HFFc6 (cell line): ENCODE measurements around the gene SEL1L. TPM values are rescaled to one million over a fixed set of nuclear protein-coding genes. Genes with fewer than 3 reads are reported as not detected.
"Not testable (repeated sequence)": the region's sequence is repeated elsewhere in the genome, so short reads cannot be mapped to it uniquely, and the experiment has no call there.

Experiments used
- DNase-seq: peaks from one replicate; pipeline ENCODE4 v3.0.0-alpha.2; 2018
- H3K27ac Mint-ChIP-seq: 2 replicates; pipeline ENCODE4 v1.8.0; 2020; ENCODE audit warnings: mild to moderate bottlenecking, mixed read lengths
- H3K27me3 Mint-ChIP-seq: 2 replicates; pipeline ENCODE4 v1.8.0; 2021; ENCODE audit warnings: mild to moderate bottlenecking, moderate library complexity, mixed read lengths; ENCODE audit not compliant: insufficient read depth
- H3K36me3 Mint-ChIP-seq: 2 replicates; pipeline ENCODE4 v1.8.0; 2021; ENCODE audit warnings: low read depth, mixed read lengths
- H3K4me1 Mint-ChIP-seq: 2 replicates; pipeline ENCODE4 v1.8.0; 2020; ENCODE audit warnings: low read depth, mixed read lengths
- H3K4me3 Mint-ChIP-seq: 2 replicates; pipeline ENCODE4 v1.8.0; 2020; ENCODE audit warnings: mild to moderate bottlenecking, moderate library complexity, mixed read lengths
- H3K9me3 Mint-ChIP-seq: 2 replicates; pipeline ENCODE4 v1.8.0; 2020; ENCODE audit warnings: mild to moderate bottlenecking, mixed read lengths
- CTCF ChIP-seq: fragments of 200-600 bp; sonication (generic); IDR thresholded peaks from 2 replicates; pipeline ENCODE4 v1.5.0; 2021; ENCODE audit warnings: antibody characterized with exemption, mild to moderate bottlenecking
- total RNA-seq, 6 experiments: library from RNA; stranded (reverse); fragmentation: NEBNext Ultra II Directional; extraction: Animal tissue kit (Norgen Biotek cat#: 25700); gene quantifications; 2 replicates in 1 of 6; 3 replicates in 5 of 6; pipeline ENCODE4 v1.2.3, GENCODE V29; 2021

SEL1L gene
- total RNA-seq, 6 experiments from 2014 or later, result 84.1 to 101 (median 98.4) TPM

GRCh38 chr14:81555684-81556083, 22.0 kb upstream of the SEL1L start:
- H3K27ac Mint-ChIP-seq, result no peak overlapping the region
- H3K4me1 Mint-ChIP-seq, result no peaks in the 10 kb centered on the region
- H3K9me3 Mint-ChIP-seq, result no peaks in the 10 kb centered on the region; the same call in 1 of the 2 replicates
- DNase-seq, result no peak
- no peak for TF ChIP-seq CTCF
- H3K36me3 Mint-ChIP-seq, result no peaks in the 10 kb centered on the region
- no peaks in the 10 kb centered on the region; the same call in 1 of the 2 replicates for H3K27me3 Mint-ChIP-seq
- H3K4me3 Mint-ChIP-seq, result no peak overlapping the region

DNA sequence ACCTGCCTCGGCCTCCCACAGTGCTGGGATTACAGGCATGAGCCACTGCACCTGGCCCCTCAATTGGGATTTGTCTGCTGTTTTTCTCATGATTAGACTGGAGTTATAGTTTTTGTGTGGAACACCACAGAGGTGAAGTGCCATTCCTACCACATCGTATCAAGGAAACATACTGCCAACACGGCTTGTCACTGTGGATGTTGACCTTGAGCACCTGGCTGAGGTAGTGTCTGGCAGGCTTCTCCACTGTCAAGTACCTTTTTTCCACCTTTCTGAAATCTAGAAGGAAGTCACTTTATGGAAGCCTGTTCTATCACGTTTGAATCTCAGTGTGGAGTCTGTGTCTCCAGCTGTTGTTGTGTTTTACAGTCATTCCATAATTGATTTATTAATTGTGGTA, 21.4 kb upstream of the SEL1L start:
- Mint-ChIP-seq H3K4me1 (no peaks in the 10 kb centered on the region), H3K27me3 (no peaks in the 10 kb centered on the region; the same call in 1 of the 2 replicates), H3K4me3 (no peak overlapping the region), H3K9me3 (no peaks in the 10 kb centered on the region; the same call in 1 of the 2 replicates), H3K36me3 (no peaks in the 10 kb centered on the region), H3K27ac (no peak overlapping the region)
- TF ChIP-seq CTCF, result no peak
- no peak for DNase-seq

- TF ChIP-seq CTCF, result no peak
These were observed 17.8 kb upstream of the SEL1L start for GRCh38 chr14:81551471-81551870.

GRCh38 chr14:81550001-81550637, 16.5 kb upstream of the SEL1L start:
- H3K36me3 Mint-ChIP-seq, result no peaks in the 10 kb centered on the region
- no peak overlapping the region for H3K4me3 Mint-ChIP-seq
- no peaks in the 10 kb centered on the region for H3K4me1 Mint-ChIP-seq
- no peaks in the 10 kb centered on the region; the same call in 1 of the 2 replicates for H3K27me3 Mint-ChIP-seq
- H3K9me3 Mint-ChIP-seq, result no peaks in the 10 kb centered on the region; the same call in 1 of the 2 replicates
- no peak for DNase-seq
- no peak overlapping the region for H3K27ac Mint-ChIP-seq
- TF ChIP-seq CTCF, result no peak

More at GRCh38 chr14:81551471-81551870, 17.8 kb upstream of the SEL1L start:
- Mint-ChIP-seq H3K27me3 (no peaks in the 10 kb centered on the region; the same call in 1 of the 2 replicates), H3K4me3 (no peak overlapping the region), H3K36me3 (no peaks in the 10 kb centered on the region), H3K4me1 (no peaks in the 10 kb centered on the region), H3K9me3 (no peaks in the 10 kb centered on the region; the same call in 1 of the 2 replicates), H3K27ac (no peak overlapping the region)
- no peak for DNase-seq

DNA sequence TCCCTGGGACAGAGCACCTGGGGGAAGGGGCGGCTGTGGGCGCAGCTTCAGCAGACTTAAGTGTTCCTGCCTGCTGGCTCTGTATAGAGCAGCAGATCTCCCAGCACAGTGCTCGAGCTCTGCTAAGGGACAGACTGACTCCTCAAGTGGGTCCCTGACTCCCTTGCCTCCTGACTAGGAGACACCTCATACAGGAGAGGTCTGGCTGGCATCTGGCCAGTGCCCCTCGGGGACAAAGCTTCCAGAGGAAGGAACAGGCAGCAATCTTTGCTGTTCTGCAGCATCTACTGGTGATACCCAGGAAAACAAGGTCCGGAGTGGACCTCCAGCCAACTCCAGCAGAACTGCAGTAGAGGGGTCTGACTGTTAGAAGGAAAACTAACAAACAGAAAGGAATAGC, 7.6 kb upstream of the SEL1L start:
- H3K27ac Mint-ChIP-seq, result not testable (repeated sequence)

GRCh38 chr14:81537193-81537592, 3.5 kb upstream of the SEL1L start:
- H3K27me3 Mint-ChIP-seq, result no peaks in the 10 kb centered on the region
- DNase-seq, result no peak
- H3K4me3 Mint-ChIP-seq, result no peak overlapping the region
- TF ChIP-seq CTCF, result no peak
- peaks cover 16% of the 10 kb centered on the region for H3K4me1 Mint-ChIP-seq
- no peaks in the 10 kb centered on the region for H3K36me3 Mint-ChIP-seq
- no peak overlapping the region for H3K27ac Mint-ChIP-seq
- peaks cover 6% of the 10 kb centered on the region; the same call in 1 of the 2 replicates for H3K9me3 Mint-ChIP-seq

More for the DNA sequence above, 7.6 kb upstream of the SEL1L start:
- H3K27me3 Mint-ChIP-seq, H3K4me3 Mint-ChIP-seq, H3K4me1 Mint-ChIP-seq, DNase-seq, H3K9me3 Mint-ChIP-seq, H3K36me3 Mint-ChIP-seq: not testable (repeated sequence)
